Gastroesophageal sphincter (tissue), 4 donors: Measurements from ENCODE around the gene FFAR3. TPM values are rescaled to one million over a fixed set of nuclear protein-coding genes. Genes with fewer than 3 reads are reported as not detected.

Experiments
- ATAC-seq: fragments of 150-250 bp; one replicate; pipeline ENCODE4 v1.9.1; 2016; ENCODE audit warnings: mild to moderate bottlenecking, moderate library complexity
- H3K27ac ChIP-seq, 4 donors: fragments of 200-600 bp; sonication (generic) in 3 of 4; 1 replicate in 3 of 4; 2 replicates in 1 of 4; pipeline ENCODE4 v1.5.1; 2016 to 2019
- H3K27me3 ChIP-seq: fragments of 200-600 bp; sonication (generic); one replicate; pipeline ENCODE4 v1.5.1; 2019
- H3K36me3 ChIP-seq, 2 donors: fragments of 200-600 bp; sonication (generic); one replicate each; pipeline ENCODE4 v1.5.1; 2019; ENCODE audit warnings: control low read depth in 1 of 2
- H3K4me1 ChIP-seq, 3 donors: fragments of 200-600 bp; sonication (generic); 1 replicate in 2 of 3; 2 replicates in 1 of 3; pipeline ENCODE4 v1.5.1; 2016 to 2019; ENCODE audit warnings: control low read depth in 2 of 3
- H3K4me3 ChIP-seq, 2 donors: fragments of 200-600 bp; sonication (generic); one replicate each; pipeline ENCODE4 v1.5.1; 2019; ENCODE audit warnings: mild to moderate bottlenecking in 1 of 2, moderate library complexity in 1 of 2
- H3K9me3 ChIP-seq, 3 donors: fragments of 200-600 bp; sonication (generic); one replicate each; pipeline ENCODE4 v1.5.1; 2017 to 2019; ENCODE audit warnings: control low read depth in 2 of 3
- EP300 ChIP-seq: sonication (generic); formaldehyde crosslinking; IDR thresholded peaks from one replicate; pipeline ENCODE4 v1.6.1; 2017; ENCODE audit warnings: antibody characterized with exemption, mild to moderate bottlenecking
- POLR2A ChIP-seq, 2 donors: fragments of 450-650 bp; IDR thresholded peaks; one replicate each; pipeline ENCODE4 v1.6.1; 2017; ENCODE audit warnings: antibody characterized with exemption in 2 of 2, mild to moderate bottlenecking in 2 of 2, moderate library complexity in 1 of 2
- POLR2AphosphoS5 ChIP-seq: sonication (generic); formaldehyde crosslinking; IDR thresholded peaks from one replicate; pipeline ENCODE4 v1.6.1; 2017; ENCODE audit warnings: antibody characterized with exemption
- WGBS, 2 donors: methylation state at CpG; one replicate each; pipeline ENCODE4 v1.1.5; 2018; ENCODE audit warnings: low coverage in 1 of 2; 5-methylcytosine and 5-hydroxymethylcytosine counted together
- total RNA-seq, 4 donors: library from RNA; depleted of rRNA; stranded (reverse); fragments of >200 nt; gene quantifications; one replicate each; pipeline ENCODE4 v1.1.0, GENCODE V29; 2016
- TF ChIP-seq, protein P1 (sequence below), 4 experiments: fragments of 200-600 bp in 2 of 4; fragments of 450-650 bp in 2 of 4; sonication (generic) in 1 of 4; IDR thresholded peaks; one replicate each; pipeline ENCODE4 v1.5.1; 2017 to 2019; ENCODE audit warnings: antibody characterized with exemption in 4 of 4, mild to moderate bottlenecking in 2 of 4, moderate library complexity in 2 of 4

FFAR3 gene
- total RNA-seq, 4 donors from 2014 or later: 0.13 TPM; not detected in 3

DNA sequence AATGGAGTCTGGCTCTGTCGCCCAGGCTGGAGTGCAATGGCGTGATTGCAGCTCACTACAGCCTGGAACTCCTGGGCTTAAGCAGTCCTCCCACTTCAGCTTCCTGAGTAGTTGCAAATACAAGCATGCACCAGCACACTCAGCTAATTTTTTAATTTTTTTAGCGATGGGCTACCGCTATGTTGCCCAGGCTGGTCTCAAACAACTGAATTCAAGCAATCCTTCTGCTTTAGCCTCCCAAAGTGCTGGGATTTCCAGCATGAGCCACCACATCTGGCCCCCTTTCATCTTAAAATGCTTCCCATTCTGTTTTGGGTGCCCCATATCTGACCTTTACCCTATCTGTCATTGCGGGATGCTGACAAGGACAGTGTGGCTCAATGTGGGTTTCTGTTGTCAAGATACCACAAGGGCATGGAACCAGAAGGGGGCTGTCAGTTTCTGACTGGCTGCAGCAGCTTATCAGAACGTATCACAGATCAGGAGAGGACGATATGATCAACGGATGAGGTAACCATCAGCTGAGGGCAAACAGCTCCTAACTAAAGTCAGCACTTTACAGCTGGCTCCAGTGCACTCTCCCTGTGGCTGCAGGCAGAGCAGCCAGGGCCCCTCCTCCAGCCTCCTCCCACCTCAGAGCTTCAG lies 45.0 kb downstream of the FFAR3 start:
- Histone ChIP-seq H3K27ac (no peak overlapping the region), H3K4me3 (no peak overlapping the region), H3K36me3 (no peaks in the 10 kb centered on the region), H3K27me3 (peaks cover 24% of the 10 kb centered on the region), H3K9me3 (no peaks in the 10 kb centered on the region), H3K4me1 (no peaks in the 10 kb centered on the region)
- no peak for ATAC-seq
- TF ChIP-seq POLR2A (IDR thresholded peaks at IDR 0.05) (no peak), POLR2AphosphoS5 (no peak), EP300 (no peak)
- TF ChIP-seq, protein P1, sequence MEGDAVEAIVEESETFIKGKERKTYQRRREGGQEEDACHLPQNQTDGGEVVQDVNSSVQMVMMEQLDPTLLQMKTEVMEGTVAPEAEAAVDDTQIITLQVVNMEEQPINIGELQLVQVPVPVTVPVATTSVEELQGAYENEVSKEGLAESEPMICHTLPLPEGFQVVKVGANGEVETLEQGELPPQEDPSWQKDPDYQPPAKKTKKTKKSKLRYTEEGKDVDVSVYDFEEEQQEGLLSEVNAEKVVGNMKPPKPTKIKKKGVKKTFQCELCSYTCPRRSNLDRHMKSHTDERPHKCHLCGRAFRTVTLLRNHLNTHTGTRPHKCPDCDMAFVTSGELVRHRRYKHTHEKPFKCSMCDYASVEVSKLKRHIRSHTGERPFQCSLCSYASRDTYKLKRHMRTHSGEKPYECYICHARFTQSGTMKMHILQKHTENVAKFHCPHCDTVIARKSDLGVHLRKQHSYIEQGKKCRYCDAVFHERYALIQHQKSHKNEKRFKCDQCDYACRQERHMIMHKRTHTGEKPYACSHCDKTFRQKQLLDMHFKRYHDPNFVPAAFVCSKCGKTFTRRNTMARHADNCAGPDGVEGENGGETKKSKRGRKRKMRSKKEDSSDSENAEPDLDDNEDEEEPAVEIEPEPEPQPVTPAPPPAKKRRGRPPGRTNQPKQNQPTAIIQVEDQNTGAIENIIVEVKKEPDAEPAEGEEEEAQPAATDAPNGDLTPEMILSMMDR (IDR thresholded peaks at IDR 0.05): no peak
- WGBS, 2 donors: 84 to 88% methylated on average over 4 to 5 of the region's 8 CpGs

DNA sequence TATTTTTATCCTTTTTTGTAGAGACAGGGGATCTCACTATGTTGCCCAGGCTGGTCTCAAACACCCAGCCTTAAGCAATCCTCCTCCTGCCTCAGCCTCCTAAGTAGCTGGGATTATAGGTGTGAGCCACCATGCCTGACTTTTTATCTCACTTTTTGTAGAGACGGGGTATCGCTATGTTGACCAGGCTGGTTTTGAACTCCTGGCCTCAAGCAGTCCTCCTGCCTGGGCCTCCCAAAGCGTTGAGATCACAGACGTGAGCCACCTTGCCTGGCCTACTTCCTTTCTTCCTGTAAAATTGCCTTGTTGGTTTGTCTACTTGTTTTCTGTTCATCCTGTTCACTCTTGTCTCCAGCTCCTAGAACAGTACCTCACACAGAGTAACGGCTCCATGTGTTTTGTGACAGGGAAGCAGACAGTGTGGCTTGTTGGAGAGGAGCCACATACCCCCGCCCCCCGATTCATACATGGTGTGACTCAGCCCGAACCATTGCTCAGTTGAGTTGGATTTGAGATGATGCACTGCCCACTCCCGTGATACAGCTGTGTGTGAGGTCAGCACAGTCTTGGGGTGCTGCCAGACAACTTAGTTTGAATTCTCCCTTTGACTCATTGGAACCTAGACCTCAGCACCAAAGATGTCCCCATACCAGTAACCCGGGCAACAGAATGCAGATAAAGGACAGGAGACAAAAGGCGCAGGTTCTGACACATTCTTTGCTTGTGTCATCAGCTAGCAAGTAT lies 46.8 kb downstream of the FFAR3 start:
- ATAC-seq: no peak
- no peak overlapping the region for H3K27ac ChIP-seq
- peaks cover 16% of the 10 kb centered on the region for H3K27me3 ChIP-seq
- H3K36me3 ChIP-seq: no peaks in the 10 kb centered on the region
- no peak overlapping the region for H3K4me3 ChIP-seq
- TF ChIP-seq EP300 (no peak), POLR2AphosphoS5 (no peak), POLR2A (IDR thresholded peaks at IDR 0.05) (no peak)
- TF ChIP-seq, protein P1 (IDR thresholded peaks at IDR 0.05): no peak
- no peaks in the 10 kb centered on the region for H3K4me1 ChIP-seq
- 56 to 67% methylated on average over 6 to 8 of the region's 11 CpGs for WGBS, 2 donors
- no peaks in the 10 kb centered on the region for H3K9me3 ChIP-seq

DNA sequence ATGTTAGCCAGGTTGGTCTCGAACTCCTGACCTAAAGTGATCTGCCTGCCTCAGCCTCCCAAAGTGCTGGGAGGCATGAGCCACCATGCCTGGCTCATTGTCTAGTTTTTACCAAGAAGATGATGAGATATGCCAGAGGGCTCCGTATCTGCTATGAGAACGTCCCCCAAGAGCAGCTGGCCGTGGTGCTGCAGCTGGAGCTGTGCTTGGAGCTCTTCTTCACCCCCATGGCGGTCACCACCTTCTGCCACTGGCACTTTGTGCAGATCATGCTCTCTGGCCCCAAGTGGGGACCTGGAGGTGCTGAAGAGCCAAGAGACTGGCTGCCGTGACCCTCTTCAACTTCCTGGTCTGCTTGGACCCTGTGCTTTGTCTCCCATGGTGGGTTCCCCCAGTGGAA lies 49.4 kb downstream of the FFAR3 start:
- Histone ChIP-seq H3K27me3 (peaks cover 23% of the 10 kb centered on the region), H3K36me3 (no peaks in the 10 kb centered on the region), H3K27ac (no peak overlapping the region), H3K4me1 (no peaks in the 10 kb centered on the region), H3K4me3 (no peak overlapping the region), H3K9me3 (no peaks in the 10 kb centered on the region)
- 64 to 88% methylated on average over 1 to 3 of the region's 6 CpGs for whole genome bisulfite sequencing, 2 donors
- no peak for TF ChIP-seq POLR2AphosphoS5
- TF ChIP-seq POLR2A (IDR thresholded peaks at IDR 0.05): no peak
- TF ChIP-seq EP300: no peak
- TF ChIP-seq, protein P1 (IDR thresholded peaks at IDR 0.05): no peak
- no peak for ATAC-seq

DNA sequence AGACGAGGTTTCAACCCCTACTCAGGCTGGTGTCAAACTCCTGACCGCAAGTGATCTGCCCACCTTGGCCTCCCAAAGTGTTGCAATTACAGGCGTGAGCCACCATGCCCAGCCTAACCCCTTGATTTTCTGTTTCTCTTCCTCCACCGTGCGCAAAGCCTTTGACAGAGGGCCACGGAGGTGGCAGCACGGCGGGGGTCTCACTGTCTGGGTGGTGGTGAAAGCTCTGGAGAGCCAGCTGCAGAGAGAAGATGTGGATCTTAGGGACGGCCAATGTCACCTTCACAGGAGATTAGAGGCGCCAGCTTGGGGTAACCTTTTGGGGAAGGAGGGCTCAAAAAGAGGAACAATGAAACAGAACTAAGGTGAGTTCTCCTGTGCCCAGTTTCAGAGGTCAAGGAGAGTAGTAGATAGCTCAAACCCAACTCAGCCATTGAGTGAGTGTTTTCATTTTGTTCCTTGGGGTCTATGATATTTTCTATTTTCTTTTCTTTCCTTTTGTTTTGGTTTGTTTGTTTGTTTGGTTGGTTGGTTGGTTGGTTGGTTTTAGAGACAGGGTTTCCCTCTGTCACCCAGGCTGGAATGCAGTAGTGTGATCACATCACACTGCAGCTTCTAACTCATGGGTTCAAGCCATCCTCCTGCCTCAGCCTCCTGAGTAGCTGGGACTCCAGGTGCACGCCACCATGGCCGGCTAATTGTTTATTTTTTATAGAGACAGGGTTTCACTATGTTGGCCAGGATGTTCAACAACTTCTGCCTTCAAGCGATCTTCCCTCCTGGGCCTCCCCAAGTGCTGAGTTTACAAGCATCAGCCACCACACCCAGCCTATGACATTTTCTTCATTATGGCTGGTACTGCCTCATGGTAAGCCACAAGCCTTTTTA lies 50.3 kb downstream of the FFAR3 start:
- H3K36me3 ChIP-seq: no peaks in the 10 kb centered on the region
- no peaks in the 10 kb centered on the region for H3K9me3 ChIP-seq
- no peak overlapping the region for H3K4me3 ChIP-seq
- H3K27ac ChIP-seq: no peak overlapping the region
- WGBS, 2 donors: 70 to 100% methylated on average over 3 to 4 of the region's 13 CpGs
- peaks cover 31% of the 10 kb centered on the region for H3K27me3 ChIP-seq
- no peak for TF ChIP-seq EP300
- TF ChIP-seq POLR2AphosphoS5: no peak
- TF ChIP-seq, protein P1 (IDR thresholded peaks at IDR 0.05): no peak
- TF ChIP-seq POLR2A (IDR thresholded peaks at IDR 0.05): no peak
- no peaks in the 10 kb centered on the region for H3K4me1 ChIP-seq
- no peak for ATAC-seq
